Stimulated activated CD8-positive, alpha-beta memory T cell treated with anti-CD3 and anti-CD28 coated beads, Interleukin-2, amount 100 ng/mL, for 1 hour (primary cell): Measurements from ENCODE around the gene ZNF273.
A peak's percentile ranks its signal among the peaks of the same experiment; 100 is the strongest.
"Not testable (repeated sequence)": the region's sequence is repeated elsewhere in the genome, so short reads cannot be mapped to it uniquely, and the experiment has no call there.

Experiments
- DNase-seq, 2 donors: peaks; one replicate each; pipeline ENCODE4 v3.0.0-alpha.2; 2020; ENCODE audit warnings: low read depth in 2 of 2

The ZNF273 gene

GRCh38 chr7:64902806-64903721, at the start of gene ZNF273:
ZNF273 (plus strand) TSS chr7:64903273; CDS start chr7:64903318, 45 bp downstream.
- peak; percentile 79 to 84 for DNase-seq

GRCh38 chr7:64853679-64854078, 49.4 kb upstream of the ZNF273 start:
- DNase-seq: no peak

GRCh38 chr7:64854969-64855368, 48.1 kb upstream of the ZNF273 start:
- no peak for DNase-seq

- DNase-seq: no peak
Measured at GRCh38 chr7:64863021-64863420, 40.1 kb upstream of the ZNF273 start.

GRCh38 chr7:64863530-64863929, 39.5 kb upstream of the ZNF273 start:
- DNase-seq: not testable (repeated sequence)

- DNase-seq: no peak
Measured at GRCh38 chr7:64863969-64864368, 39.1 kb upstream of the ZNF273 start.

- no peak for DNase-seq
Measured at GRCh38 chr7:64867863-64868440, 35.1 kb upstream of the ZNF273 start.

GRCh38 chr7:64868499-64868898, 34.6 kb upstream of the ZNF273 start:
- DNase-seq: no peak

GRCh38 chr7:64869121-64869725, 33.9 kb upstream of the ZNF273 start:
- DNase-seq: no peak

GRCh38 chr7:64869912-64870562, 33.0 kb upstream of the ZNF273 start:
- no peak for DNase-seq

GRCh38 chr7:64870656-64871055, 32.4 kb upstream of the ZNF273 start:
- DNase-seq: no peak

- DNase-seq: no peak
Measured at GRCh38 chr7:64871761-64872160, 31.3 kb upstream of the ZNF273 start.

GRCh38 chr7:64872351-64873154, 30.5 kb upstream of the ZNF273 start:
- DNase-seq: no peak

- DNase-seq: no peak
Measured at GRCh38 chr7:64873155-64873500, 29.9 kb upstream of the ZNF273 start.

GRCh38 chr7:64873517-64873916, 29.6 kb upstream of the ZNF273 start:
- no peak for DNase-seq

- DNase-seq: no peak
Measured at GRCh38 chr7:64874114-64874513, 29.0 kb upstream of the ZNF273 start.

GRCh38 chr7:64874562-64875250, 28.4 kb upstream of the ZNF273 start:
- no peak for DNase-seq

GRCh38 chr7:64875258-64875657, 27.8 kb upstream of the ZNF273 start:
- no peak for DNase-seq

- DNase-seq: no peak
Measured at GRCh38 chr7:64875658-64876406, 27.2 kb upstream of the ZNF273 start.
